Measurements from ENCODE around the gene EIF5AL1.
"Not testable (repeated sequence)": the region's sequence is repeated elsewhere in the genome, so short reads cannot be mapped to it uniquely, and the experiment has no call there.

EIF5AL1 gene

GRCh38 chr10:79511891-79512583 is at the start of gene EIF5AL1:
TSS of gene EIF5AL1 (plus strand) at chr10:79512533. CDS start at chr10:79512650, 117 bp downstream.
- H3K27ac ChIP-seq (ENCODE audit: low read depth, low read length, poor library complexity, severe bottlenecking); H4K20me1 ChIP-seq (ENCODE audit: insufficient read depth, low read length); H3K4me2 ChIP-seq (ENCODE audit: low read length); H3K4me3 ChIP-seq (ENCODE audit: low read depth, low read length, poor library complexity, severe bottlenecking); H3K27me3 ChIP-seq (ENCODE audit: insufficient read depth, low read length); H3K9me2 ChIP-seq (ENCODE audit: low read depth, low read length); H3K9ac ChIP-seq (ENCODE audit: low read length); H3K36me3 ChIP-seq (ENCODE audit: insufficient read depth, low read length); H3K79me2 ChIP-seq (ENCODE audit: insufficient read depth, low read length); H3K4me1 ChIP-seq (ENCODE audit: insufficient read depth, low read length, severe bottlenecking); H2AFZ ChIP-seq (ENCODE audit: low read length); H3K9me3 ChIP-seq (ENCODE audit: low read length); H3F3A ChIP-seq (ENCODE audit: insufficient read depth, low read length): not testable (repeated sequence)

GRCh38 chr10:79463578-79464496 is 48.5 kb upstream of the EIF5AL1 start:
- no peaks in the 10 kb centered on the region for H3K36me3 ChIP-seq (ENCODE audit: insufficient read depth, low read length)
- no peak overlapping the region for H3K27ac ChIP-seq (ENCODE audit: low read depth, low read length, poor library complexity, severe bottlenecking)
- H3K27me3 ChIP-seq (ENCODE audit: insufficient read depth, low read length) = 0 out of 2 replicates have a peak, but pooled peaks cover 7% of the 10 kb centered on the region
- no peaks in the 10 kb centered on the region for H3K9me3 ChIP-seq (ENCODE audit: low read length)
- TF ChIP-seq CTCF (IDR thresholded peaks at IDR 0.05; ENCODE audit: low read length) = no peak
- TF ChIP-seq EZH2 (IDR thresholded peaks at IDR 0.05; ENCODE audit: borderline replicate concordance, low read length) = no peak
- no peak overlapping the region for H3K4me3 ChIP-seq (ENCODE audit: low read depth, low read length, poor library complexity, severe bottlenecking)
- no peaks in the 10 kb centered on the region for H3K4me1 ChIP-seq (ENCODE audit: insufficient read depth, low read length, severe bottlenecking)
- no peaks in the 10 kb centered on the region for H3K9me2 ChIP-seq (ENCODE audit: low read depth, low read length)
- H3K79me2 ChIP-seq (ENCODE audit: insufficient read depth, low read length) = no peaks in the 10 kb centered on the region
- H3K9ac ChIP-seq (ENCODE audit: low read length) = no peak overlapping the region
- no peaks in the 10 kb centered on the region for H3F3A ChIP-seq (ENCODE audit: insufficient read depth, low read length)
- H4K20me1 ChIP-seq (ENCODE audit: insufficient read depth, low read length) = no peaks in the 10 kb centered on the region
- H2AFZ ChIP-seq (ENCODE audit: low read length) = no peak overlapping the region
- H3K4me2 ChIP-seq (ENCODE audit: low read length) = no peak overlapping the region

- TF ChIP-seq CTCF (IDR thresholded peaks at IDR 0.05; ENCODE audit: low read length) (no peak), EZH2 (IDR thresholded peaks at IDR 0.05; ENCODE audit: borderline replicate concordance, low read length) (no peak)
- H4K20me1 ChIP-seq (ENCODE audit: insufficient read depth, low read length) = no peaks in the 10 kb centered on the region
- 0 out of 2 replicates have a peak, but pooled peaks cover 4% of the 10 kb centered on the region for H3K27me3 ChIP-seq (ENCODE audit: insufficient read depth, low read length)
- H3K36me3 ChIP-seq (ENCODE audit: insufficient read depth, low read length) = no peaks in the 10 kb centered on the region
- no peak overlapping the region for H2AFZ ChIP-seq (ENCODE audit: low read length)
- no peak overlapping the region for H3K4me3 ChIP-seq (ENCODE audit: low read depth, low read length, poor library complexity, severe bottlenecking)
- H3K9me2 ChIP-seq (ENCODE audit: low read depth, low read length) = no peaks in the 10 kb centered on the region
- no peak overlapping the region for H3K4me2 ChIP-seq (ENCODE audit: low read length)
- no peaks in the 10 kb centered on the region for H3K79me2 ChIP-seq (ENCODE audit: insufficient read depth, low read length)
- no peak overlapping the region for H3K9ac ChIP-seq (ENCODE audit: low read length)
- H3F3A ChIP-seq (ENCODE audit: insufficient read depth, low read length) = no peaks in the 10 kb centered on the region
- no peak overlapping the region for H3K27ac ChIP-seq (ENCODE audit: low read depth, low read length, poor library complexity, severe bottlenecking)
- H3K9me3 ChIP-seq (ENCODE audit: low read length) = no peaks in the 10 kb centered on the region
- H3K4me1 ChIP-seq (ENCODE audit: insufficient read depth, low read length, severe bottlenecking) = no peaks in the 10 kb centered on the region
Measured at GRCh38 chr10:79465341-79465740, 47.0 kb upstream of the EIF5AL1 start.

Data from OCI-LY1 (cell line).